Central memory CD4-positive, alpha-beta T cell (primary cell): ENCODE results near the gene LIPI.
"Not testable (repeated sequence)": the region's sequence is repeated elsewhere in the genome, so short reads cannot be mapped to it uniquely, and the experiment has no call there.

ENCODE experiments used
- DNase-seq: peaks from one replicate; pipeline ENCODE4 v3.0.0; 2022

LIPI gene

GRCh38 chr21:14072761-14073535 lies 137.8 kb downstream of the LIPI start:
- no peak for DNase-seq

DNA sequence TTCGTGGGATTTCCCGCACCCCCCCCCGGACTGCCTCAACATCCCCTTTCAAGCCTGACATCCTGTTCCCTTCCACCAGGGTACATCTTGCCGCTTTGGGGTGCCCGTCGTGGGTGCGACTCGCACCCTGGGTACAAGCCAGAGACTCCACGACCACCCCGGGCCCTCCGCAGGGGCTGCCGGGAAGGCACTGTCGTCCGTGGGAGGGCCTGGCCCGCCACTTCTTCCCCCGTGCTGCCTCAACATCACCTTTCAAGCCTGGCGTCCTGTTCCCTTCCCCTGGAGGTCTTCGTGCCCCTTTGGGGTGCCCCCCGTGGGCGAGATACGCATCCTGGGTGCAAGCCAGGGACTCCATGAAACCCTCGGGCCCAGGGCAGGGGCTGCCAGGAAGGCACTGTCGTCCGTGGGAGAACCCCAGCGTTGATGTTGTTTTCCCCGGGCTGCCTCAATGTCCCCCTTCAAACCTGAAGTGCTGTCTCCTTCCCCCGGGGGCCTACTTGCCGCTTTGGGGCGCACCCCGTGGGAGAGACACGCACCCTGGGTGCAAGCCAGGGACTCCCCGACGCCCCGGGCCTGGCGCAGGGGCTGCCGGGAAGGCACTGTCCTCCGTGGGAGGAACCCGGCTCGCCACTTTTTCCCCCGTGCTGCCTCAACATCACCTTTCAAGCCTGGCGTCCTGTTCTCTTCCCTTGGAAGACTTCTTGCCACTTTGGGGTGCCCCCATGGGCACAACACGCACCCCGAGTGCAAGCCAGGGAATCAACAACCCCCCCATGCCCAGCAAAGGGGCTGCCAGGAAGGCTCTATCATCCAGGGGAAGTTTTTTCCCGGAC lies 138.6 kb downstream of the LIPI start:
- DNase-seq, result no peak

DNA sequence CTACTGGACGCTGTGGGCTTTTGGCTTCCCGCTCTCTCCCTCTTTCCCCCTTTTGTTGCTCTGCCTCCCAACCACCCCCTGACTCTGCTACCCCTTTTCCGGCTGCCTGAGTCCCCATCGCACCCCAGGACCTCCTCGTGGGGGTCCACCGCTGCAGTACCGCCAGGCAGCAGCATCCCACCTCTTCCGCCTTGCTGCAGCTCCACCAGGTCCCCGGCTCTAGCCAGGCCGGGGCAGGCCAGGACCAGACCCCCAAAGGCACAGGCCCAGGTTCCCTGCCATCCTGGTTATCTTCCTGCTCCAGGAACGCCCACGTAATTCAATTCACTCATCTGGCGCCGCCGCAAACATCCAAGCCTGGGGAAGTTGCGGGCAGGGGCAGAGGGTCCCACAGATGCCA lies 139.8 kb downstream of the LIPI start:
- no peak for DNase-seq

DNA sequence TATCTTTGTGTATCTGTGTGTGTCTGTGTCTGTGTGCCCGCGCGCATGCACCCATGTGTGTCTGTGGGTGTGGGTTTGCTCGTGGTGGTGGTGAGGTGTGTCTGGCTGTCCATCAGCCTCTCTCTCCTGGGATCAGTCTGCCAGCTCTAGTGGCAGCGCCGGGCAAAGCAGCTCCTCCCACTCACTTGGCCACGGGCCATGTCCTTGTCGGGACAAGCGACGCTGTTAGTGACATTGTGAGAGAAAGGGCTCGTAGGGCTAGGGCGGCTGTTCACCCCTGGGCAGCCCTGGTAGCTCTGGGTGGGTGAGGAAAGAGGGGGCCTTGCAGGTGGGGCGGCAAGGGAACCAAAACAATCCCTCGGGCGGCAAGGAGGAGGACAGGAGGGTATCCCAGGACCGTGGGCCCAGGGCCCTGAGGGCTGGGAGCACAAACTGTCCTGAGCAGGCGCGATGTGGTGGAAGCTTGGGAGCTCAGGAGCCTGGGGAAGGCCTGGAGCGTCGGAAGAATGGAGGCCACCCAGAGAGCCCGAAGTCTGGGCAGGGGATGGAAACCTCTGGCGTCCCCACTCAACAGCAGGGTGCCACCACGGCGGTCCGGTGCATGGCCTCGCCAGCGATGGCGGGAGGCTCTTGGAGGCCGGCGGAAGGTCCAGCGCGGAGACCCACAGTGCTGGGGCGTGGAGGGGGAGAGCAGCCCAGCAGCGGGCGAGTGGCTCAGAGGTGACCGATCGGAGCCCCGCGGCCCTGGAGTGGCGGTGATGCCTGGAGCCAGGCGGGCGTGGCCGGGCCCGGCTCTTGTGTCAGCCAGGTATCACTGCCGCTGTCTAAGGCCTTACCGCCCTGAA lies 140.5 kb downstream of the LIPI start:
- DNase-seq, result no peak

DNA sequence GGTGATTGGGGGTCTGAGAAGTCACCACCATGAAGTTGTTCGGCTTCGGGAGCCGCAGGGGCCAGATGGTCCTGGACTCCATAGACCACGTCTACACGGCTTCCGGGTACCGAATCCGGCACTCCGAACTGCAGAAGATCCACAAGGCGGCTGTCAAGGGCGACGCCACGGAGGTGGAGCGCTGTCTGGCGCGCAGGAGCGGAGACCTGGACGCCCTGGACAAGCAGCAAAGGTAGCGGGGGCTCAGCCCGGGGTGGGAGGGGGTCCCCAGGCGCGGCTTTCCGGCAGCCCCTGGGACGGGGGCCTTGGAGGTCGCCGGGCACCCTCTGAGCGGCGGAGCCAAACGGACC lies 146.5 kb downstream of the LIPI start:
- DNase-seq, result peak; percentile 54

- DNase-seq, result peak; percentile 74
Observed at GRCh38 chr21:14063620-14064295, 147.0 kb downstream of the LIPI start.

DNA sequence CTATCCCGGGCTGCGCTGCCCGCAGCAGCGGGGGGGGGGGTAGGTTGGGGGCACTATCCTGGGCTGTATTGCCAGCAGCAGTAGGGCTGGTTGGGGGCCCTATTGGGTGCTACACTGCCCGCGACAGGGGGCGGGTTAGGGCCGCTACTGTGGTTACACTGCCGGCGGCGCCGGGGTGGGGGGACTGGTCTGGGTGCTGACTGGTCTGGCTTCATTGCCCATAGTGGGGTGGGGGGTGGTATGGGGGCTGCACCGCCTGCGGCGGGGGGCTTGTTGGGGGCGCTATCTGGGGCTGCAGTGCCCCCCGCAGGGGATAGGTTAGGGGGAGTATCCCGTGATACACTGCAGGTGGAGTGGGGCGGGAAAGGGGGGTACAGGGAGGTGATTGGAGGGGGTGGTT lies 148.1 kb downstream of the LIPI start:
- not testable (repeated sequence) for DNase-seq

DNA sequence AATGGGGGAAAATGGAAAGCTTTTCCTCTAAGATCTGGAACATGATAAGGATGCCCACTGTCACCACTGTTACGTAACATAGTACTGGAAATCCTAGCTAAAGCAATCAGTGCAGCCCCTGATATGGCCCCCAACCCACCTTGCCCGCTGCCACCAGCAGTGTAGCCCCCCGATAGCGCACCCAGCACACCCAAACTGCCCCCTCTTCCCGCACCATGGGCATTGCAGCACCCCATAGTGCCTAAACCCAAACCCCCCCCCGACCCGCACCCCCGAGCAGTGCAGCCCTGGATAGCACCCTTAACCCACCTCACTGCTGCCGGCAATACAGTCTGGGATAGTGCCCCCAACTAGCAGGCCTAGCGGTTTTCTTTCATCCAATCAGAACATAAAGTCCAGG lies 148.9 kb downstream of the LIPI start:
- not testable (repeated sequence) for DNase-seq

DNA sequence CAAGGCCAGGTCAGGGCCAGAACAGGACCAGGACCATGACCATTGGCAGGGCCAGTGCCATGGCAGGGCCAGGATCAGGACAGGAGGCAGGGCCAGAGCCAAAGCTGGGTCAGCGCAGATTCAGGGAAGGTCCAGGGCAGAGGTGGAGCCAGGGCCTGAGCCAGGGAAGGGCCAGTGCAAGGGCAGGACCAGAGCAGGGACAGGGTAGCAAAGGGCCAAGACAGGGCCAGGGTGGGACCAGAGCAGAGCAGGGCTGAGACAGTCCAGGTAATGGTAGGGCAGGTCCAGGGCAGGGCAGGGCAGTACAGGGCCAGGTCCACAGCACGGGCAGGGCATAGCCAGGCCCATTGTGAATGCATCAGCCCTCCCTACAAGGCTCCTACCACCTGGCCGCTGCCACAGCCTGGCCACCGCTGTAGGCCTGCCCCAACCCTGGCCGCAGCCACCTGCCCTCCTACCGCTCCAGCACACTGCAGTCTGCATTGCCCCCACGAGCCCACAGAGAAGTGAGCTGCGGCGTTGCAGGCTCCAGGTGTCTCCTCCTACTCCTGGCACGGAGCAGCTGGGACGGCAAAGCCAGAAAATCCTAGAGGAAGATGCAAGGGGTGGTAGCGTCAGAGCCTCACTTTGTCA lies 151.6 kb downstream of the LIPI start:
- not testable (repeated sequence) for DNase-seq
